GM18511 (cell line): ENCODE data around the gene DUSP8.
"Not testable (repeated sequence)": the region's sequence is repeated elsewhere in the genome, so short reads cannot be mapped to it uniquely, and the experiment has no call there.

Experiments used
- ATAC-seq: cut with Tn5 transposase; IDR thresholded peaks from one replicate; pipeline ENCODE4 v1.9.1; 2021; ENCODE audit warnings: mild to moderate bottlenecking, moderate library complexity; ENCODE audit not compliant: unreplicated experiment

DUSP8 gene

GRCh38 chr11:1589191-1589963, 17.3 kb upstream of the DUSP8 start:
- not testable (repeated sequence) for ATAC-seq

- ATAC-seq = no peak
Observed at GRCh38 chr11:1586699-1587098, 14.6 kb upstream of the DUSP8 start.

- not testable (repeated sequence) for ATAC-seq
Observed at GRCh38 chr11:1584661-1585370, 12.7 kb upstream of the DUSP8 start, which contains the start of gene KRTAP5-1. KRTAP5-1 (minus strand) TSS chr11:1585283; CDS start chr11:1585249, 34 bp downstream.

- not testable (repeated sequence) for ATAC-seq
Observed at GRCh38 chr11:1582909-1583308, 10.8 kb upstream of the DUSP8 start.

GRCh38 chr11:1581976-1582375, 9.9 kb upstream of the DUSP8 start:
- no peak for ATAC-seq

GRCh38 chr11:1576825-1577224, 4.8 kb upstream of the DUSP8 start:
- no peak for ATAC-seq

GRCh38 chr11:1575756-1576155, 3.7 kb upstream of the DUSP8 start:
- ATAC-seq = not testable (repeated sequence)

GRCh38 chr11:1574933-1575242, 2.8 kb upstream of the DUSP8 start:
- no peak for ATAC-seq

- no peak for ATAC-seq
Observed at GRCh38 chr11:1574238-1574932, 2.3 kb upstream of the DUSP8 start.

GRCh38 chr11:1573903-1574237, 1.8 kb upstream of the DUSP8 start:
- no peak for ATAC-seq

- ATAC-seq = no peak
Observed at GRCh38 chr11:1573077-1573902, 1.2 kb upstream of the DUSP8 start.

GRCh38 chr11:1571760-1572196, 293 bp downstream of the DUSP8 start:
- no peak for ATAC-seq

GRCh38 chr11:1570896-1571759, 943 bp downstream of the DUSP8 start:
- no peak for ATAC-seq

GRCh38 chr11:1570531-1570895, 1.6 kb downstream of the DUSP8 start:
- ATAC-seq = no peak

GRCh38 chr11:1570001-1570453, 2.0 kb downstream of the DUSP8 start:
- ATAC-seq = no peak

GRCh38 chr11:1569251-1569780, 2.8 kb downstream of the DUSP8 start:
- no peak for ATAC-seq

- no peak for ATAC-seq
Observed at GRCh38 chr11:1568441-1568911, 3.6 kb downstream of the DUSP8 start.

- ATAC-seq = no peak
Observed at GRCh38 chr11:1567721-1568100, 4.4 kb downstream of the DUSP8 start.

GRCh38 chr11:1567052-1567720, 4.9 kb downstream of the DUSP8 start:
- no peak for ATAC-seq
